SK-N-SH treated with all-trans-retinoic acid at 6 μM for 48 hours (cell line): ENCODE data around the gene SNX9.
"Not testable (repeated sequence)": the region's sequence is repeated elsewhere in the genome, so short reads cannot be mapped to it uniquely, and the experiment has no call there.

Experiments used
- ATAC-seq: fragments of 200-7000 bp; cut with Tn5 transposase; 3 replicates; pipeline ENCODE4 v1.9.1; 2020; ENCODE audit warnings: mild to moderate bottlenecking, moderate library complexity
- ARNTL ChIP-seq: fragments of 450-650 bp; formaldehyde crosslinking; IDR thresholded peaks from 2 replicates; pipeline ENCODE4 v1.5.0; 2020; ENCODE audit warnings: low read depth, mild to moderate bottlenecking, moderate library complexity, borderline replicate concordance
- BACH2 ChIP-seq: fragments of 250-450 bp; sonication (Bioruptor Pico); IDR thresholded peaks from 2 replicates; pipeline ENCODE4 v1.9.0; 2021; ENCODE audit warnings: mild to moderate bottlenecking, borderline replicate concordance
- CREB5 ChIP-seq: fragments of 250-450 bp; sonication (Bioruptor Pico); IDR thresholded peaks from 2 replicates; pipeline ENCODE4 v1.5.1; 2020; ENCODE audit warnings: low read depth, mild to moderate bottlenecking, moderate library complexity
- CSDC2 ChIP-seq: fragments of 250-450 bp; sonication (Bioruptor Pico); IDR thresholded peaks from 2 replicates; pipeline ENCODE4 v1.5.0; 2020; ENCODE audit warnings: mild to moderate bottlenecking, moderate library complexity
- ESRRG ChIP-seq: fragments of 250-450 bp; sonication (Bioruptor Pico); IDR thresholded peaks from 2 replicates; pipeline ENCODE4 v1.6.1; 2021; ENCODE audit warnings: mild to moderate bottlenecking
- GLIS3 ChIP-seq: fragments of 250-450 bp; sonication (Bioruptor Pico); IDR thresholded peaks from 2 replicates; pipeline ENCODE4 v1.5.0; 2020; ENCODE audit warnings: mild to moderate bottlenecking, moderate library complexity
- ISL1 ChIP-seq: fragments of 250-450 bp; sonication (Bioruptor Pico); IDR thresholded peaks from 2 replicates; pipeline ENCODE4 v2.1.2; 2022; ENCODE audit warnings: mild to moderate bottlenecking, moderate library complexity
- OSR1 ChIP-seq: fragments of 250-450 bp; sonication (Bioruptor Pico); IDR thresholded peaks from 2 replicates; pipeline ENCODE4 v1.8.0; 2022; ENCODE audit warnings: moderate library complexity, mild to moderate bottlenecking, inconsistent platforms
- POU6F1 ChIP-seq: fragments of 250-450 bp; sonication (Bioruptor Pico); IDR thresholded peaks from 2 replicates; pipeline ENCODE4 v1.8.0; 2021; ENCODE audit warnings: low read depth, mild to moderate bottlenecking, moderate library complexity, borderline replicate concordance
- PPARA ChIP-seq: fragments of 250-450 bp; sonication (Bioruptor Pico); IDR thresholded peaks from 2 replicates; pipeline ENCODE4 v1.5.0; 2020; ENCODE audit warnings: mild to moderate bottlenecking, borderline replicate concordance
- SNAI2 ChIP-seq: fragments of 250-450 bp; sonication (Bioruptor Pico); IDR thresholded peaks from 2 replicates; pipeline ENCODE4 v1.5.0; 2020; ENCODE audit warnings: mild to moderate bottlenecking, moderate library complexity
- TCF4 ChIP-seq: fragments of 250-450 bp; sonication (Bioruptor Pico); IDR thresholded peaks from 2 replicates; pipeline ENCODE4 v1.8.0; 2021; ENCODE audit warnings: mild to moderate bottlenecking, moderate library complexity, borderline replicate concordance
- TOX ChIP-seq: fragments of 250-450 bp; sonication (Bioruptor Pico); IDR thresholded peaks from 2 replicates; pipeline ENCODE4 v1.8.0; 2021; ENCODE audit warnings: mild to moderate bottlenecking, moderate library complexity, borderline replicate concordance
- ZC3H10 ChIP-seq: fragments of 250-450 bp; sonication (Bioruptor Pico); IDR thresholded peaks from 2 replicates; pipeline ENCODE4 v1.5.1; 2021; ENCODE audit warnings: mild to moderate bottlenecking, moderate library complexity
- ZFP3 ChIP-seq: fragments of 250-450 bp; sonication (Bioruptor Pico); IDR thresholded peaks from 2 replicates; pipeline ENCODE4 v1.5.0; 2020; ENCODE audit warnings: mild to moderate bottlenecking, moderate library complexity
- ZFP30 ChIP-seq: fragments of 450-650 bp; formaldehyde crosslinking; IDR thresholded peaks from 2 replicates; pipeline ENCODE4 v1.5.0; 2022; ENCODE audit warnings: mild to moderate bottlenecking, moderate library complexity
- ZNF565 ChIP-seq: fragments of 450-650 bp; formaldehyde crosslinking; conservative IDR thresholded peaks from 2 replicates; pipeline ENCODE4 v1.5.0; 2020; ENCODE audit warnings: low read depth, mild to moderate bottlenecking, moderate library complexity
- ZNF70 ChIP-seq: fragments of 450-650 bp; formaldehyde crosslinking; IDR thresholded peaks from 2 replicates; pipeline ENCODE4 v1.5.0; 2020; ENCODE audit warnings: mild to moderate bottlenecking, moderate library complexity
- ZNF8 ChIP-seq: fragments of 450-650 bp; formaldehyde crosslinking; IDR thresholded peaks from 2 replicates; pipeline ENCODE4 v1.5.0; 2020; ENCODE audit warnings: mild to moderate bottlenecking, moderate library complexity
- TF ChIP-seq, protein P1 (sequence below): fragments of 250-450 bp; sonication (Bioruptor Pico); IDR thresholded peaks from 2 replicates; pipeline ENCODE4 v1.5.0; 2020; ENCODE audit warnings: mild to moderate bottlenecking, moderate library complexity
- TF ChIP-seq, protein P2 (sequence below): fragments of 250-450 bp; sonication (Bioruptor Pico); IDR thresholded peaks from 2 replicates; pipeline ENCODE4 v1.5.1; 2021; ENCODE audit warnings: mild to moderate bottlenecking, moderate library complexity

Gene SNX9

GRCh38 chr6:157946865-157947532 is 124.0 kb downstream of the SNX9 start:
- TF ChIP-seq BACH2 (CRISPR knock-in tag) (no peak), ZC3H10 (CRISPR knock-in tag) (no peak), CREB5 (CRISPR knock-in tag) (no peak), ZNF8 (CRISPR knock-in tag) (no peak), SNAI2 (CRISPR knock-in tag) (no peak), ZFP3 (no peak), OSR1 (CRISPR knock-in tag) (no peak), TCF4 (no peak)
- TF ChIP-seq, protein P1, sequence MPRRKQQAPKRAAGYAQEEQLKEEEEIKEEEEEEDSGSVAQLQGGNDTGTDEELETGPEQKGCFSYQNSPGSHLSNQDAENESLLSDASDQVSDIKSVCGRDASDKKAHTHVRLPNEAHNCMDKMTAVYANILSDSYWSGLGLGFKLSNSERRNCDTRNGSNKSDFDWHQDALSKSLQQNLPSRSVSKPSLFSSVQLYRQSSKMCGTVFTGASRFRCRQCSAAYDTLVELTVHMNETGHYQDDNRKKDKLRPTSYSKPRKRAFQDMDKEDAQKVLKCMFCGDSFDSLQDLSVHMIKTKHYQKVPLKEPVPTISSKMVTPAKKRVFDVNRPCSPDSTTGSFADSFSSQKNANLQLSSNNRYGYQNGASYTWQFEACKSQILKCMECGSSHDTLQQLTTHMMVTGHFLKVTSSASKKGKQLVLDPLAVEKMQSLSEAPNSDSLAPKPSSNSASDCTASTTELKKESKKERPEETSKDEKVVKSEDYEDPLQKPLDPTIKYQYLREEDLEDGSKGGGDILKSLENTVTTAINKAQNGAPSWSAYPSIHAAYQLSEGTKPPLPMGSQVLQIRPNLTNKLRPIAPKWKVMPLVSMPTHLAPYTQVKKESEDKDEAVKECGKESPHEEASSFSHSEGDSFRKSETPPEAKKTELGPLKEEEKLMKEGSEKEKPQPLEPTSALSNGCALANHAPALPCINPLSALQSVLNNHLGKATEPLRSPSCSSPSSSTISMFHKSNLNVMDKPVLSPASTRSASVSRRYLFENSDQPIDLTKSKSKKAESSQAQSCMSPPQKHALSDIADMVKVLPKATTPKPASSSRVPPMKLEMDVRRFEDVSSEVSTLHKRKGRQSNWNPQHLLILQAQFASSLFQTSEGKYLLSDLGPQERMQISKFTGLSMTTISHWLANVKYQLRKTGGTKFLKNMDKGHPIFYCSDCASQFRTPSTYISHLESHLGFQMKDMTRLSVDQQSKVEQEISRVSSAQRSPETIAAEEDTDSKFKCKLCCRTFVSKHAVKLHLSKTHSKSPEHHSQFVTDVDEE (CRISPR knock-in tag), result no peak
- peak; percentile 88 for ATAC-seq

DNA sequence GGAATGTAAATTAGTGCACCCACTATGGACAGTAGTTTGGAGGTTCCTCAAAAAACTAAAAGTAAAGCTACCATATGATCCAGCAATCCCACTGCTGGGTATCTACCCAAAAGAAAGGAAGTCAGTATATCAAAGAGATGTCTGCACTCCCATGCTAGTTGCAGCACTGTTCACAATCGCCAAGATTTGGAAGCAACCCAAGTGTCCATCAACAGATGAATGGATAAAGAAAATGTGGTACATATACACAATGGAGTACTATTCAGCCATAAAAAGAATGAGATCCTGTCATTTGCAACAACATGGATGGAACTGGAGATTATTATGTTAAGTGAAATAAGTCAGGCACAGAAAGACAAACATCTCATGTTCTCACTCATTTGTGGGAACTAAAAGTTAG is 127.9 kb downstream of the SNX9 start:
- ATAC-seq, result not testable (repeated sequence)
- peak; percentile 87 for TF ChIP-seq ZNF8 (CRISPR knock-in tag)

- TF ChIP-seq CSDC2, result no peak
- TF ChIP-seq GLIS3 (CRISPR knock-in tag), result no peak
- no peak for TF ChIP-seq POU6F1 (CRISPR knock-in tag)
- TF ChIP-seq, protein P1 (CRISPR knock-in tag), result no peak
- TF ChIP-seq BACH2 (CRISPR knock-in tag), result no peak
- no peak for TF ChIP-seq CREB5 (CRISPR knock-in tag)
- no peak for TF ChIP-seq ZNF565 (CRISPR knock-in tag)
- no peak for TF ChIP-seq ZC3H10 (CRISPR knock-in tag)
- TF ChIP-seq ZNF8 (CRISPR knock-in tag), result no peak
- no peak for TF ChIP-seq ESRRG
- no peak for TF ChIP-seq ZNF70 (CRISPR knock-in tag)
- no peak for TF ChIP-seq ZFP3
- TF ChIP-seq, all 23 proteins: peak for 0
- no peak for ATAC-seq
These were observed 128.8 kb downstream of the SNX9 start for GRCh38 chr6:157951828-157952227.

GRCh38 chr6:157952861-157953351 is 129.9 kb downstream of the SNX9 start:
- ATAC-seq, result peak; percentile 55
- TF ChIP-seq TOX (no peak), ESRRG (no peak), ISL1 (CRISPR knock-in tag) (no peak), ZFP3 (no peak), ZNF8 (CRISPR knock-in tag) (no peak), GLIS3 (CRISPR knock-in tag) (no peak), POU6F1 (CRISPR knock-in tag) (no peak), ARNTL (CRISPR knock-in tag) (no peak), ZNF70 (CRISPR knock-in tag) (no peak), CSDC2 (no peak), ZFP30 (CRISPR knock-in tag) (no peak), PPARA (no peak), SNAI2 (CRISPR knock-in tag) (no peak)
- TF ChIP-seq, protein P2, sequence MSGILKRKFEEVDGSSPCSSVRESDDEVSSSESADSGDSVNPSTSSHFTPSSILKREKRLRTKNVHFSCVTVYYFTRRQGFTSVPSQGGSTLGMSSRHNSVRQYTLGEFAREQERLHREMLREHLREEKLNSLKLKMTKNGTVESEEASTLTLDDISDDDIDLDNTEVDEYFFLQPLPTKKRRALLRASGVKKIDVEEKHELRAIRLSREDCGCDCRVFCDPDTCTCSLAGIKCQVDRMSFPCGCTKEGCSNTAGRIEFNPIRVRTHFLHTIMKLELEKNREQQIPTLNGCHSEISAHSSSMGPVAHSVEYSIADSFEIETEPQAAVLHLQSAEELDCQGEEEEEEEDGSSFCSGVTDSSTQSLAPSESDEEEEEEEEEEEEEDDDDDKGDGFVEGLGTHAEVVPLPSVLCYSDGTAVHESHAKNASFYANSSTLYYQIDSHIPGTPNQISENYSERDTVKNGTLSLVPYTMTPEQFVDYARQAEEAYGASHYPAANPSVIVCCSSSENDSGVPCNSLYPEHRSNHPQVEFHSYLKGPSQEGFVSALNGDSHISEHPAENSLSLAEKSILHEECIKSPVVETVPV, result no peak
